Stimulated activated CD8-positive, alpha-beta memory T cell treated with anti-CD3 and anti-CD28 coated beads, Interleukin-4, amount 100 ng/mL, for 48 hours (primary cell): ENCODE measurements around the gene PGAM4.
"Not testable (repeated sequence)": the region's sequence is repeated elsewhere in the genome, so short reads cannot be mapped to it uniquely, and the experiment has no call there.

Experiments used
- DNase-seq: peaks from one replicate; pipeline ENCODE4 v3.0.0-alpha.2; 2020

The PGAM4 gene

GRCh38 chrX:77924320-77924859 lies 45.0 kb downstream of the PGAM4 start:
- DNase-seq = no peak

GRCh38 chrX:77922787-77923186 lies 46.7 kb downstream of the PGAM4 start:
- DNase-seq = no peak

- not testable (repeated sequence) for DNase-seq
These were observed 50.1 kb downstream of the PGAM4 start for GRCh38 chrX:77919370-77919769.

- no peak for DNase-seq
These were observed 50.9 kb downstream of the PGAM4 start for GRCh38 chrX:77918568-77918967.
